Karpas-422 (cell line): ENCODE measurements around the gene RNU1-3. TPM values are rescaled to one million over a fixed set of nuclear protein-coding genes. Genes with fewer than 3 reads are reported as not detected.
"Not testable (repeated sequence)": the region's sequence is repeated elsewhere in the genome, so short reads cannot be mapped to it uniquely, and the experiment has no call there.

ENCODE experiments used
- DNase-seq: peaks from one replicate; pipeline ENCODE4 v3.0.0-alpha.2; 2015
- H2AFZ ChIP-seq: fragments of 200-600 bp; sonication (generic); 2 replicates; pipeline ENCODE4 v1.6.1; 2014; ENCODE audit warnings: antibody characterized with exemption, low read length, mixed read lengths
- H3K27ac ChIP-seq: fragments of 200-600 bp; sonication (generic); 2 replicates; pipeline ENCODE4 v1.5.1; 2014; ENCODE audit warnings: mild to moderate bottlenecking, low read length, moderate library complexity
- H3K27me3 ChIP-seq: fragments of 200-600 bp; sonication (generic); 2 replicates; pipeline ENCODE4 v1.6.1; 2014; ENCODE audit warnings: low read length, mixed read lengths
- H3K36me3 ChIP-seq: fragments of 200-600 bp; sonication (generic); 2 replicates; pipeline ENCODE4 v1.6.1; 2014; ENCODE audit warnings: low read length, mixed read lengths; ENCODE audit not compliant: insufficient read depth
- H3K4me1 ChIP-seq: fragments of 200-600 bp; sonication (generic); 2 replicates; pipeline ENCODE4 v1.6.1; 2014; ENCODE audit warnings: mild to moderate bottlenecking, low read length, mixed read lengths
- H3K4me2 ChIP-seq: fragments of 200-600 bp; sonication (generic); 2 replicates; pipeline ENCODE4 v1.6.1; 2014; ENCODE audit warnings: low read length, low read depth, mild to moderate bottlenecking; ENCODE audit not compliant: poor library complexity, severe bottlenecking
- H3K4me3 ChIP-seq: fragments of 200-600 bp; sonication (generic); 2 replicates; pipeline ENCODE4 v1.5.1; 2014; ENCODE audit warnings: mild to moderate bottlenecking, antibody characterized with exemption, low read length, mixed read lengths
- H3K79me2 ChIP-seq: fragments of 200-600 bp; sonication (generic); 2 replicates; pipeline ENCODE4 v1.6.1; 2014; ENCODE audit warnings: mild to moderate bottlenecking, low read length, mixed read lengths
- H3K9ac ChIP-seq: fragments of 200-600 bp; sonication (generic); 2 replicates; pipeline ENCODE4 v1.6.0; 2014; ENCODE audit warnings: low read length
- H3K9me2 ChIP-seq: fragments of 200-600 bp; sonication (generic), shearing (Covaris generic); replicated peaks from 2 replicates; pipeline ENCODE4 v1.6.0; 2014; ENCODE audit warnings: mild to moderate bottlenecking, low read length, moderate library complexity; ENCODE audit not compliant: insufficient read depth
- H3K9me3 ChIP-seq: fragments of 300-700, 200-600 bp; sonication (generic); 2 replicates; pipeline ENCODE4 v1.6.1; 2014; ENCODE audit warnings: low read length, mixed read lengths
- H4K20me1 ChIP-seq: fragments of 200-600 bp; sonication (generic); 2 replicates; pipeline ENCODE4 v1.6.1; 2014; ENCODE audit warnings: mild to moderate bottlenecking, antibody characterized with exemption, low read length, low read depth; ENCODE audit not compliant: insufficient read depth
- total RNA-seq: library from RNA; depleted of rRNA; stranded (reverse); fragments of >200 nt; shearing (Covaris generic); gene quantifications from 2 replicates; pipeline ENCODE4 v1.2.3, GENCODE V29; 2014; ENCODE audit warnings: low replicate concordance; rRNA removed

RNU1-3 gene
- under 0.01 TPM in 2 replicates for total RNA-seq

DNA sequence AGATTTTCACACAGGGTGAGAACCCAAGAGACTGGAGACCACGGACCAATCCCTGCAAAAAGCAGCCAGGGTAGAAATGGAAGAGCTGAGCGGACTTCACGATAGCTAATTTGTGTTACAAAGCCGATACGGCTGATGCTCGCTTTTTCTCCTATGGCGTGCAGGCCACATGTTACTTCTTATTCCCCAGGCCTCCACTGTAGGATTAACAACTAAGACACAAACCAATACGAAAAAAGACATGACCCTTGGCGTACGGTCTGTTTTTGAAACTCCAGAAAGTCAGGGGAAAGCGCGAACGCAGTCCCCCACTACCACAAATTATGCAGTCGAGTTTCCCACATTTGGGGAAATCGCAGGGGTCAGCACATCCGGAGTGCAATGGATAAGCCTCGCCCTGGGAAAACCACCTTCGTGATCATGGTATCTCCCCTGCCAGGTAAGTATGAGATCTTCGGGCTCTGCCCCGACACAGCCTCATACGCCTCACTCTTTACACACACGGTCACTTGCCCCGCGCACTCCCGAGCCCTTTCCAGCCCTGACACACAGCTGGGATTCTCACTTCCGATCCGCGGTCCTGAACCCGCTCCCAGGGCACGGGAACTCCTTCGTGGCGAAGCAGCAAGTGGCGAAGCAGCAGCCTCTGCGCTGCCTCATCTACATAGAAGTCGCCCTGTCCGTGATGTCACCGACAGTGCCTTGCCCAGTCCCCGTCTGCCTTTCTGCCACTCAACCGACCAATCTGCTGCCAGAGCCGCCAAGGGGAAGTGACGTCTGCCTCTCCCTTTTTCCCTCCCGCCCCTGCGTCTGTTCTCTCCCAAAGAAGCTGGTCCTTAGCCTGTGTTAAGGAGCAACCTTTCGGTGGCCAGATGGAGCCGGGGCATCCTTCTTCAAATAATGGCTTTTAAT, at the start of gene RNU1-3:
TSS of gene RNU1-3 (minus strand) at position 447 of the 912 bp plus-strand sequence.
- H3K9me2 ChIP-seq, H3K79me2 ChIP-seq, DNase-seq, H2AFZ ChIP-seq, H3K9ac ChIP-seq, H3K9me3 ChIP-seq, H3K4me3 ChIP-seq, H4K20me1 ChIP-seq, H3K27ac ChIP-seq, H3K4me1 ChIP-seq, H3K27me3 ChIP-seq, H3K36me3 ChIP-seq, H3K4me2 ChIP-seq: not testable (repeated sequence)

- not testable (repeated sequence) for H3K27ac ChIP-seq, H3K9me2 ChIP-seq, DNase-seq, H3K4me1 ChIP-seq, H4K20me1 ChIP-seq, H3K4me2 ChIP-seq, H3K4me3 ChIP-seq, H3K27me3 ChIP-seq, H3K36me3 ChIP-seq, H2AFZ ChIP-seq, H3K9me3 ChIP-seq, H3K9ac ChIP-seq, H3K79me2 ChIP-seq
Observed at GRCh38 chr1:16713480-16713879, 46.7 kb upstream of the RNU1-3 start.

- not testable (repeated sequence) for H3K9me3 ChIP-seq, H2AFZ ChIP-seq, H3K4me1 ChIP-seq, H3K9ac ChIP-seq, H3K27ac ChIP-seq, DNase-seq, H3K4me3 ChIP-seq, H3K36me3 ChIP-seq, H3K79me2 ChIP-seq, H4K20me1 ChIP-seq, H3K4me2 ChIP-seq, H3K9me2 ChIP-seq, H3K27me3 ChIP-seq
Observed at GRCh38 chr1:16712984-16713383, 46.2 kb upstream of the RNU1-3 start.

- not testable (repeated sequence) for H2AFZ ChIP-seq, DNase-seq, H3K9me2 ChIP-seq, H3K79me2 ChIP-seq, H4K20me1 ChIP-seq, H3K9me3 ChIP-seq, H3K36me3 ChIP-seq, H3K27me3 ChIP-seq, H3K4me1 ChIP-seq, H3K9ac ChIP-seq, H3K4me2 ChIP-seq, H3K4me3 ChIP-seq, H3K27ac ChIP-seq
Observed at GRCh38 chr1:16712582-16712981, 45.8 kb upstream of the RNU1-3 start.

DNA sequence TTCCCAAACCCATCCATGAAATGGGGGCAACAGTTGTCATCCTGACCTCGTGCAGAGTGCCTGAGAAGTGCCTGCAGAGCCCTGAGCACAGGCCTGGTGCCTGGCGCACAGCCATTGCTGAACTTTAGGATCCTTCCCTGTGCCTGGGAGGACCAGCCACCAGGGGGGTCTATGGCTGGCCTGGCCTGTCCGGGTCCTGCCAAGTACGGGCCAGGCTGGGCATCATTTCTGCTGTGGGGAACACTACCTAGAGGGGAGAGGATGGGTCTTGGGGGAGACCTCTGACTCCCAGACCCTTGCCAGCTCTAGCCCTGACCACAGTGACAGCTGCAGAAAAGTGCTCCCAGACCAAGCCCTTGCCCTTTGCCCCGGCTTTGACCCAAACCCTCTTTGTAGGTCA, 45.4 kb upstream of the RNU1-3 start:
- H3K4me1 ChIP-seq: not testable (repeated sequence)

GRCh38 chr1:16710618-16711017, 43.9 kb upstream of the RNU1-3 start:
- H3K27ac ChIP-seq, H4K20me1 ChIP-seq, H3K9ac ChIP-seq, H3K9me3 ChIP-seq, H2AFZ ChIP-seq, DNase-seq, H3K79me2 ChIP-seq, H3K27me3 ChIP-seq, H3K4me3 ChIP-seq, H3K36me3 ChIP-seq, H3K4me1 ChIP-seq, H3K4me2 ChIP-seq, H3K9me2 ChIP-seq: not testable (repeated sequence)

More for the DNA sequence above, 45.4 kb upstream of the RNU1-3 start:
- H3K27me3 ChIP-seq, H3K9ac ChIP-seq, H4K20me1 ChIP-seq, H3K27ac ChIP-seq, H3K9me3 ChIP-seq, H2AFZ ChIP-seq, H3K79me2 ChIP-seq, H3K4me2 ChIP-seq, H3K36me3 ChIP-seq, H3K4me3 ChIP-seq, H3K9me2 ChIP-seq: not testable (repeated sequence)
- DNase-seq: peak; percentile 32

DNA sequence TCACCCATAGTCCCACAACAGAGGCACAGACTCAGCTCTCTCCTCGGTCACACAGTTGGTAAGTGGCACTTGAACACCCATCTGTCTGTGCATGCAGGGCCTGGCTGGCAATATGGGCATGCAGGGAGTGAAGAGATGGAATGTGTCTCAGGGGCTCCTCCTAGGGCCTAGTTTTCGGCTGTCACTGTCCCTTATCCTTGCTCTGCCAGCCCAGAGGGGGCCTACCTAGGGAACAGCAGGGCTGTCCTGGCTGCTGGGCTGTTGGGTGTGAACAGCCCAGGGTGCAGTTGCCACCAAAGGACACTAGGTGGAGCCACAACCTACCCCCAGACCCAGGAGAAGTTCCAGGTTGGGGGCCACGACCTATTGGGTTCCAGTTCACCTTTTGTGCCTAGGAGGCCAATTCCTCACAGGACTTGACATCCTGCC, 42.9 kb upstream of the RNU1-3 start:
- not testable (repeated sequence) for H3K4me2 ChIP-seq
- DNase-seq: peak; percentile 74

DNA sequence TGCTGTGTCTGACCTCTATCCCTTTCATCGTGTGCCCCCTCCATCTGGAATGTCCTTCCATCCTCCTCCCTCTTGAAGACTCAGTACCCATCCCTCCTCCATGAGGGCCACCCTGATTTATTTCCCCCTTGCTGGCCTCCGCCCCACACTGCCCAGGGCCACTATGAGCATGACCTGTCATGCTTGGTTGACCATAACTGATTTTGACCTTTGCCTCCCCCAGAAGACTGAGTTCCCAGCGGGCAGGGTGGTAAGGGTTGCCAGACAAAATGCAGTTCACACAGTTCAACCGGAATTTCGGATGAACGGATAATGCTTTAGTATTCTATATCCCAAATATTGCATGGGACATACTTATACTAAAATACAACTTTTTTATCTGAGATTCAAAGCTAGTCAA, 42.0 kb upstream of the RNU1-3 start:
- H2AFZ ChIP-seq, H4K20me1 ChIP-seq, H3K9me3 ChIP-seq, H3K36me3 ChIP-seq, DNase-seq, H3K79me2 ChIP-seq, H3K4me1 ChIP-seq, H3K4me2 ChIP-seq, H3K9me2 ChIP-seq, H3K27ac ChIP-seq, H3K9ac ChIP-seq, H3K4me3 ChIP-seq, H3K27me3 ChIP-seq: not testable (repeated sequence)

More for the DNA sequence above, 42.9 kb upstream of the RNU1-3 start:
- H3K4me3 ChIP-seq, H3K9ac ChIP-seq, H3K9me2 ChIP-seq, H3K9me3 ChIP-seq, H3K4me1 ChIP-seq, H3K27me3 ChIP-seq, H3K79me2 ChIP-seq, H3K36me3 ChIP-seq, H4K20me1 ChIP-seq, H2AFZ ChIP-seq, H3K27ac ChIP-seq: not testable (repeated sequence)
